ENCODE data around the gene LYSMD4. TPM values are rescaled to one million over a fixed set of nuclear protein-coding genes. Genes with fewer than 3 reads are reported as not detected.

The LYSMD4 gene
- total and polyA plus RNA-seq, 2 of the 8 experiments (the other 6 are each of a cell fraction or from before 2014, with no cell fraction given), result 7.5 to 17.5 TPM

- Histone ChIP-seq H2BK12ac (ENCODE audit: low read depth, low read length) (no peak overlapping the region), H3K36me3 (ENCODE audit: control insufficient read depth in 2 of 4, insufficient read depth in 4 of 4, low read length in 3 of 4) (peaks cover 0 to 5% (median 2%) of the 10 kb centered on the region in 4 experiments; a peak in 3 of 8 replicates), H2AFZ (ENCODE audit: low read length) (no peak overlapping the region), H2BK15ac (ENCODE audit: low read length) (no peak overlapping the region), H4K8ac (ENCODE audit: extremely low read depth, insufficient read depth, low read length) (no peak overlapping the region; the same call in 1 of the 2 replicates), H2BK120ac (replicated peaks; ENCODE audit: low read depth, low read length) (no peak overlapping the region), H3K9ac (replicated peaks in 1 of 4; ENCODE audit: extremely low read depth in 1 of 4, low read depth in 3 of 4, low read length in 3 of 4) (no peak overlapping the region), H4K5ac (ENCODE audit: insufficient read length, low read depth, low read length) (no peak overlapping the region), H3K4me1 (replicated peaks in 1 of 4; ENCODE audit: control insufficient read depth in 3 of 4, insufficient read depth in 4 of 4, low read length in 3 of 4) (peaks cover 0 to 3% (median 0%) of the 10 kb centered on the region in 4 experiments; a peak in 1 of 7 replicates), H2AK5ac (ENCODE audit: low read depth, low read length) (no peak overlapping the region), H3K4me3 (ENCODE audit: extremely low read depth in 1 of 4, insufficient read depth in 2 of 4, low read depth in 3 of 4, low read length in 4 of 4) (no peak overlapping the region), H4K20me1 (replicated peaks in 1 of 2; ENCODE audit: control insufficient read depth in 1 of 2, insufficient read depth in 2 of 2, low read length in 2 of 2) (peaks cover 0 to 2% of the 10 kb centered on the region in 2 experiments), H3K23ac (ENCODE audit: insufficient read length) (no peak overlapping the region), H3K18ac (ENCODE audit: extremely low read depth, low read length) (no peak overlapping the region), H3K27ac (ENCODE audit: low read depth, low read length) (no peak overlapping the region), H3K27me3 (replicated peaks in 1 of 4; ENCODE audit: control insufficient read depth in 3 of 4, extremely low read depth in 1 of 4, insufficient read depth in 3 of 4, low read length in 3 of 4) (no peaks in the 10 kb centered on the region), H3K23me2 (ENCODE audit: low read depth, low read length) (no peaks in the 10 kb centered on the region; the same call in 1 of the 2 replicates), H3K14ac (ENCODE audit: insufficient read length) (no peak overlapping the region), H2BK20ac (ENCODE audit: low read length) (no peak overlapping the region), H3K79me1 (ENCODE audit: low read depth, low read length) (no peaks in the 10 kb centered on the region), H3K56ac (replicated peaks; ENCODE audit: insufficient read length, low read depth, low read length) (no peak overlapping the region), H3K79me2 (ENCODE audit: control insufficient read depth in 1 of 2, insufficient read depth in 2 of 2, low read length in 2 of 2) (no peaks in the 10 kb centered on the region), H2BK5ac (ENCODE audit: low read depth, low read length) (no peak overlapping the region), H3K4ac (replicated peaks; ENCODE audit: insufficient read length, low read depth, low read length) (no peak overlapping the region), H3K4me2 (ENCODE audit: insufficient read depth in 1 of 2, low read depth in 2 of 2, low read length in 2 of 2) (no peak overlapping the region), H4K91ac (replicated peaks; ENCODE audit: insufficient read length, low read length) (no peak overlapping the region), H3K9me3 (ENCODE audit: insufficient read depth in 2 of 2, low read depth in 1 of 2, low read length in 1 of 2) (peaks cover 4 to 12% of the 10 kb centered on the region in 2 experiments; a peak in 3 of 4 replicates)
- FAIRE-seq, result no peak
- DNase-seq (ENCODE audit: low read depth in 1 of 2, low spot score in 2 of 2), result no peak
- WGBS, 2 experiments (ENCODE audit: extremely low coverage in 1 of 2, insufficient coverage in 1 of 2, insufficient read length in 1 of 2, insufficient replicate concordance in 2 of 2, low coverage in 1 of 2, low lambda C conversion rate in 2 of 2, missing lambda C conversion rate in 1 of 2), result 87% methylated on average over 4 of the region's 4 CpGs; no CpG with 5 or more reads in 1 of the 2 experiments
- ChIA-PET POLR2A (ENCODE audit: partially characterized antibody) (interaction anchor here (2.5 kb wide), 1 partner anchor 11 kb away, joined by 11 read pairs; the partner anchor contains the start of gene LYSMD4), CTCF (ENCODE audit: partially characterized antibody) (interaction anchor here (1.1 to 2.2 kb wide), 2 partner anchors 18 to 33 kb away, joined by 3 to 7 read pairs; no protein-coding TSS in a partner anchor)
- TF ChIP-seq PHF8 (conservative IDR thresholded peaks at IDR 0.05; ENCODE audit: low read depth, low read length), result no peak
- TF ChIP-seq KDM1A (IDR thresholded peaks at IDR 0.05; ENCODE audit: borderline replicate concordance, low read length), result no peak
- TF ChIP-seq CREB1 (IDR thresholded peaks at IDR 0.05), result no peak
- no peak for TF ChIP-seq HDAC2 (IDR thresholded peaks at IDR 0.05; ENCODE audit: borderline replicate concordance in 1 of 2, low read depth in 2 of 2, low read length in 2 of 2)
- TF ChIP-seq YY1 (IDR thresholded peaks at IDR 0.05; ENCODE audit: low read depth, low read length), result no peak
- TF ChIP-seq ATF3 (IDR thresholded peaks at IDR 0.05; ENCODE audit: insufficient read depth, low read depth, low read length), result no peak
- no peak for TF ChIP-seq SRF (IDR thresholded peaks at IDR 0.05; ENCODE audit: low read depth, low read length)
- no peak for TF ChIP-seq SIRT6 (IDR thresholded peaks at IDR 0.05; ENCODE audit: low read length)
- no peak for TF ChIP-seq RXRA (IDR thresholded peaks at IDR 0.05; ENCODE audit: insufficient read depth, low read depth, low read length)
- no peak for TF ChIP-seq TAF7 (optimal IDR thresholded peaks at IDR 0.05; ENCODE audit: borderline replicate concordance, low read depth, low read length)
- no peak for TF ChIP-seq RFX5 (IDR thresholded peaks at IDR 0.05; ENCODE audit: borderline replicate concordance, low read depth, low read length)
- TF ChIP-seq SUZ12 (IDR thresholded peaks at IDR 0.05; ENCODE audit: low read length), result no peak
Measured at GRCh38 chr15:99721896-99722295, 11.3 kb downstream of the LYSMD4 start.

Measured in H1 (cell line).